Central memory CD8-positive, alpha-beta T cell (primary cell): ENCODE results near the gene NMU.
"Not testable (repeated sequence)": the region's sequence is repeated elsewhere in the genome, so short reads cannot be mapped to it uniquely, and the experiment has no call there.

ENCODE experiments used
- ATAC-seq: fragments of 150-1000 bp; cut with Tn5 transposase; replicated peaks from 2 replicates; pipeline ENCODE4 v1.10.0; 2022; ENCODE audit warnings: mild to moderate bottlenecking, moderate FRiP score, moderate number of reproducible peaks; ENCODE audit not compliant: poor library complexity, severe bottlenecking; ENCODE audit errors: extremely low read depth
- DNase-seq, 2 donors: peaks; one replicate each; pipeline ENCODE4 v3.0.0; 2021; ENCODE audit warnings: low spot score in 2 of 2
- H3K27ac Mint-ChIP-seq: one replicate; pipeline ENCODE4 v1.8.0; 2022; ENCODE audit warnings: low read depth, mild to moderate bottlenecking, moderate library complexity, mixed read lengths
- H3K27me3 Mint-ChIP-seq: one replicate; pipeline ENCODE4 v1.8.0; 2022; ENCODE audit warnings: mixed read lengths
- H3K36me3 Mint-ChIP-seq: one replicate; pipeline ENCODE4 v1.8.0; 2022; ENCODE audit warnings: mild to moderate bottlenecking, moderate library complexity, mixed read lengths; ENCODE audit not compliant: insufficient read depth
- H3K4me1 Mint-ChIP-seq: one replicate; pipeline ENCODE4 v1.8.0; 2022; ENCODE audit warnings: mixed read lengths
- H3K4me3 Mint-ChIP-seq: one replicate; pipeline ENCODE4 v1.8.0; 2022; ENCODE audit warnings: mild to moderate bottlenecking, moderate library complexity, mixed read lengths
- H3K9me3 Mint-ChIP-seq: one replicate; pipeline ENCODE4 v1.8.0; 2022; ENCODE audit warnings: mixed read lengths

Gene NMU

GRCh38 chr4:55615008-55615407 lies 21.1 kb downstream of the NMU start:
- DNase-seq = no peak
- Mint-ChIP-seq H3K36me3 (no peaks in the 10 kb centered on the region), H3K27me3 (peaks cover 17% of the 10 kb centered on the region), H3K4me1 (no peaks in the 10 kb centered on the region), H3K4me3 (no peak overlapping the region), H3K9me3 (no peaks in the 10 kb centered on the region), H3K27ac (no peak overlapping the region)
- no peak for ATAC-seq

- Mint-ChIP-seq H3K27ac (no peak overlapping the region), H3K4me3 (no peak overlapping the region), H3K9me3 (no peaks in the 10 kb centered on the region), H3K27me3 (peaks cover 12% of the 10 kb centered on the region), H3K4me1 (no peaks in the 10 kb centered on the region), H3K36me3 (no peaks in the 10 kb centered on the region)
- ATAC-seq = no peak
- no peak for DNase-seq
Observed at GRCh38 chr4:55613621-55614020, 22.5 kb downstream of the NMU start.

- no peak for ATAC-seq
- Mint-ChIP-seq H3K36me3 (no peaks in the 10 kb centered on the region), H3K27ac (no peak overlapping the region), H3K4me1 (no peaks in the 10 kb centered on the region), H3K4me3 (no peak overlapping the region), H3K27me3 (no peaks in the 10 kb centered on the region), H3K9me3 (no peaks in the 10 kb centered on the region)
- DNase-seq = no peak
Observed at GRCh38 chr4:55612341-55612740, 23.8 kb downstream of the NMU start.

GRCh38 chr4:55611358-55612059 lies 24.6 kb downstream of the NMU start:
- H3K27me3 Mint-ChIP-seq = no peaks in the 10 kb centered on the region

DNA sequence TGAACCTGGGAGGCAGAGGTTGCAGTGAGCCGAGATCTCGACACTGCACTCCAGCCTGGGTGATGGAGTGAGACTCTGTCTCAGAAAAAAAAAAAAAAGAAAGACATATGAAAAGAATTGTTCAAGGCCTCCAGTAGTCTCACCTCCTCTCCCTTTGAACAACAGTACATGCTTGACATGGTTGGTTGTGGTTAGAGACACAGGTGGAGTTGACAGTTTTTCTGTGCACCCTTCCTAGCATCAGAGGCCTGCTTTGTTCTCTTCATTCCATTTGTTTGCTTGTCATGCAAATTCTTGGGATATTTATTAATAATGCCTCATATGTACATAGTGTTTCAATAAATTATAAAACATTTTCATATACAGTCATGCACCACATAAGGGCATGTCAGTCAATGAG lies 25.7 kb downstream of the NMU start:
- ATAC-seq (no peak), DNase-seq (no peak)
- no peaks in the 10 kb centered on the region for H3K36me3 Mint-ChIP-seq
- H3K27ac Mint-ChIP-seq = no peak overlapping the region
- no peak overlapping the region for H3K4me3 Mint-ChIP-seq
- H3K27me3 Mint-ChIP-seq = peaks cover 1% of the 10 kb centered on the region
- no peaks in the 10 kb centered on the region for H3K4me1 Mint-ChIP-seq
- H3K9me3 Mint-ChIP-seq = no peaks in the 10 kb centered on the region

More at GRCh38 chr4:55611358-55612059, 24.6 kb downstream of the NMU start:
- no peak overlapping the region for H3K27ac Mint-ChIP-seq
- no peaks in the 10 kb centered on the region for H3K36me3 Mint-ChIP-seq
- no peaks in the 10 kb centered on the region for H3K4me1 Mint-ChIP-seq
- no peak for ATAC-seq
- DNase-seq = no peak
- no peaks in the 10 kb centered on the region for H3K9me3 Mint-ChIP-seq
- H3K4me3 Mint-ChIP-seq = no peak overlapping the region

DNA sequence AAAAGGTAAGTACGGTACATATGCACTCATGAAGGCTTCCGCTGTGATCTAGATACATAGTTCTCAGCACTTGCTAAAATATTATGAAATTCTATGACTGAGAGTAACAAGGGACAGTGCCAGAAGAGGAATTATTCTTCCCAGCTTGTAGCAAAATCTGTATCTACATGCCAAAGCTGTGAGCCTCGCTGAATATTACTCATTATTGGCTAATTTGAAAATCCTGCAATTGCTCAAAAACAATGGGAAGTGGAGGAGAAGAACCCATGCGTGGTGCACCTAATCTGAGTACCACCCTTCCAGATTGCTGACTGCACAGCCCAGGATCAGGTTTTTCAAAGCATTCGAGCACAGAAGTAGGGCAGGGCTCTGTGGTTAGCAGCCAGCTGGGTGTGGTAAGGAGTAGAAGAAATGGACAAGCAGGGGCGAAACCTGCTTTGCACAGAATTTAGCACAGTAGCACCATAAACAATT lies 26.7 kb downstream of the NMU start:
- H3K36me3 Mint-ChIP-seq = no peaks in the 10 kb centered on the region
- H3K27me3 Mint-ChIP-seq = peaks cover 9% of the 10 kb centered on the region
- H3K4me1 Mint-ChIP-seq = no peaks in the 10 kb centered on the region
- ATAC-seq = no peak
- H3K4me3 Mint-ChIP-seq = no peak overlapping the region
- H3K9me3 Mint-ChIP-seq = no peaks in the 10 kb centered on the region
- no peak overlapping the region for H3K27ac Mint-ChIP-seq
- no peak for DNase-seq

- no peak overlapping the region for H3K27ac Mint-ChIP-seq
Observed at GRCh38 chr4:55608591-55608990, 27.5 kb downstream of the NMU start.

GRCh38 chr4:55604996-55605395 lies 31.1 kb downstream of the NMU start:
- H3K4me1 Mint-ChIP-seq = no peaks in the 10 kb centered on the region
- H3K27me3 Mint-ChIP-seq = peaks cover 14% of the 10 kb centered on the region
- H3K9me3 Mint-ChIP-seq = no peaks in the 10 kb centered on the region
- DNase-seq (no peak), ATAC-seq (no peak)
- H3K27ac Mint-ChIP-seq = no peak overlapping the region
- no peak overlapping the region for H3K4me3 Mint-ChIP-seq
- no peaks in the 10 kb centered on the region for H3K36me3 Mint-ChIP-seq

More at GRCh38 chr4:55608591-55608990, 27.5 kb downstream of the NMU start:
- DNase-seq (no peak), ATAC-seq (no peak)
- Mint-ChIP-seq H3K36me3 (no peaks in the 10 kb centered on the region), H3K4me1 (no peaks in the 10 kb centered on the region), H3K27me3 (peaks cover 9% of the 10 kb centered on the region), H3K9me3 (no peaks in the 10 kb centered on the region), H3K4me3 (no peak overlapping the region)

DNA sequence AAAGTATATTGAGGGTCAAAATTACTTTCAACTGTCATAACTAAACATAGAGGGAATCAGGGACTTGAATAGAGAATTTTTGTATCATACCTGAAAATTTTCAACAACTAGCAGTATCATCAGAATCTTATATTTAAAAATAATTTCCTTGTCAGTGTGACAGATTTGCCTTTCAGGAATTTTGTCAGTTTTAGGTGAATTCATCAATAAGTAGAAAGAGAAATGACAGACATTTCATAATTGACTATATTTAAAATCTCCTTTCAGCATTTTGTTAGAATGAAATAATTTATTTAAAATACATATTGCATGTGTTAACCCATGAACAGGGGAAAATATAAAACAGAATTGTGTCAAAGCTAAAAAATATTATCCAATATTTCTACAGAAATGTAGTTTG lies 35.5 kb downstream of the NMU start:
- Mint-ChIP-seq H3K27ac (no peak overlapping the region), H3K4me3 (no peak overlapping the region)

GRCh38 chr4:55598641-55599040 lies 37.5 kb downstream of the NMU start:
- no peaks in the 10 kb centered on the region for H3K9me3 Mint-ChIP-seq
- no peaks in the 10 kb centered on the region for H3K4me1 Mint-ChIP-seq
- H3K27me3 Mint-ChIP-seq = peaks cover 28% of the 10 kb centered on the region
- ATAC-seq (no peak), DNase-seq (no peak)
- no peaks in the 10 kb centered on the region for H3K36me3 Mint-ChIP-seq
- no peak overlapping the region for H3K4me3 Mint-ChIP-seq
- H3K27ac Mint-ChIP-seq = no peak overlapping the region

More for the DNA sequence above, 35.5 kb downstream of the NMU start:
- DNase-seq (no peak), ATAC-seq (no peak)
- H3K4me1 Mint-ChIP-seq = no peaks in the 10 kb centered on the region
- no peaks in the 10 kb centered on the region for H3K36me3 Mint-ChIP-seq
- peaks cover 37% of the 10 kb centered on the region for H3K27me3 Mint-ChIP-seq
- no peaks in the 10 kb centered on the region for H3K9me3 Mint-ChIP-seq

- Mint-ChIP-seq H3K27ac (no peak within 1 kb of the TSS), H3K4me3 (no peak within 1 kb of the TSS), H3K27me3 (peaks cover 22% of the 10 kb centered on the region), H3K4me1 (no peaks in the 10 kb centered on the region), H3K9me3 (no peaks in the 10 kb centered on the region), H3K36me3 (no peaks in the 10 kb centered on the region)
- no peak for DNase-seq
- no peak for ATAC-seq
Observed at GRCh38 chr4:55592014-55592413, 44.1 kb downstream of the NMU start, which contains the start of gene PDCL2. TSS of gene PDCL2 (minus strand) at chr4:55592245. CDS start at chr4:55592109, 136 bp downstream.

DNA sequence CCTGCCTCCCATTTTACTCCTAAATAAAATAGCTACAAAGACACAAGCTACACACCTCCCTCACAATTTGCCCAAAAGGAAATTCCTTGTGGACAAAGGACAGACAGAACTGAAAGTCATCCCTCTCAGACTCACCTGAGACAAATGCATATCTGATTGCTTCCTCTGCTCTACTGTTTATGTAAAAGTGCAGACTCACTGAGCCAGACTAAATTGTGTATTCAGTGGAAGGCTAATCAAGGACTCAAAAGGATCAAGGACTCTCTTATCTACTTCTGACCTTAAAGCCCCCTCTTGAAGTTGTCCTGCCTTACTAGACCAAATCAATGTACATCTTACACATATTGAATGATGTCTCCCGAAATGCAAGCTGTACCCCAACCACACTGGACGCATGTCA lies 47.9 kb downstream of the NMU start:
- peaks cover 47% of the 10 kb centered on the region for H3K27me3 Mint-ChIP-seq
- H3K4me3 Mint-ChIP-seq = no peak overlapping the region
- peaks cover 6% of the 10 kb centered on the region for H3K9me3 Mint-ChIP-seq
- ATAC-seq (no peak), DNase-seq (no peak)
- H3K36me3 Mint-ChIP-seq = no peaks in the 10 kb centered on the region
- no peak overlapping the region for H3K27ac Mint-ChIP-seq
- no peaks in the 10 kb centered on the region for H3K4me1 Mint-ChIP-seq

- H3K9me3 Mint-ChIP-seq, ATAC-seq, H3K27ac Mint-ChIP-seq, H3K4me1 Mint-ChIP-seq, H3K36me3 Mint-ChIP-seq, DNase-seq, H3K4me3 Mint-ChIP-seq: not testable (repeated sequence)
- H3K27me3 Mint-ChIP-seq = peaks cover 34% of the 10 kb centered on the region
Observed at GRCh38 chr4:55582773-55583172, 53.3 kb downstream of the NMU start.
